OCI-LY7 (cell line): ENCODE results near the gene SAP30BP. TPM values are rescaled to one million over a fixed set of nuclear protein-coding genes. Genes with fewer than 3 reads are reported as not detected.

ENCODE experiments used
- BruUV-seq: library from RNA; stranded (reverse); fragments of 400-500 nt; replicated peaks from 2 replicates; lab custom pipeline; 2021; lab: Mats Ljungman, UMichigan
- CTCF ChIA-PET: fragments of 300-600 bp; sonication (Branson Sonifier 250); formaldehyde crosslinking; loops from one replicate; lab custom pipeline; 2022; ENCODE audit warnings: antibody characterized with exemption; ENCODE audit not compliant: unreplicated experiment; lab: Charles Lee
- POLR2A ChIA-PET: fragments of 300-600 bp; sonication (Branson Sonifier 250); formaldehyde crosslinking; loops from one replicate; lab custom pipeline; 2022; ENCODE audit warnings: antibody characterized with exemption; lab: Charles Lee
- DNase-seq: peaks from one replicate; pipeline ENCODE4 v3.0.0-alpha.2; 2015; ENCODE audit warnings: low spot score
- H2AFZ ChIP-seq: fragments of 200-600 bp; sonication (generic), shearing (Covaris generic); 2 replicates; pipeline ENCODE4 v1.6.1; 2014; ENCODE audit warnings: mild to moderate bottlenecking, antibody characterized with exemption, low read length, moderate library complexity
- H3K27ac ChIP-seq: fragments of 200-600 bp; sonication (generic); 2 replicates; pipeline ENCODE4 v1.5.1; 2014; ENCODE audit warnings: mixed run types, low read depth, mild to moderate bottlenecking, moderate library complexity, low read length, inconsistent platforms; ENCODE audit not compliant: poor library complexity, severe bottlenecking
- H3K36me3 ChIP-seq: fragments of 200-600 bp; sonication (generic); 2 replicates; pipeline ENCODE4 v1.6.1; 2014; ENCODE audit warnings: mild to moderate bottlenecking, antibody characterized with exemption, low read length, moderate library complexity, mixed read lengths; ENCODE audit not compliant: insufficient read depth
- H3K4me1 ChIP-seq: fragments of 200-600 bp; sonication (generic); 2 replicates; pipeline ENCODE4 v1.5.1; 2014; ENCODE audit warnings: mild to moderate bottlenecking, low read length; ENCODE audit not compliant: insufficient read depth, poor library complexity, severe bottlenecking
- H3K4me2 ChIP-seq: fragments of 200-600 bp; sonication (generic); 2 replicates; pipeline ENCODE4 v1.6.1; 2014; ENCODE audit warnings: mild to moderate bottlenecking, low read length
- H3K4me3 ChIP-seq: fragments of 200-600 bp; sonication (generic); 2 replicates; pipeline ENCODE4 v1.5.1; 2014; ENCODE audit warnings: mild to moderate bottlenecking, low read depth, low read length; ENCODE audit not compliant: poor library complexity, severe bottlenecking
- H3K79me2 ChIP-seq: fragments of 200-600 bp; sonication (generic); 2 replicates; pipeline ENCODE4 v1.6.1; 2016; ENCODE audit warnings: low read depth, mild to moderate bottlenecking, low read length, moderate library complexity, mixed read lengths; ENCODE audit not compliant: insufficient read depth
- H3K9me2 ChIP-seq: fragments of 200-600 bp; sonication (generic); 2 replicates; pipeline ENCODE4 v1.6.1; 2016; ENCODE audit warnings: mild to moderate bottlenecking, low read length, mixed read lengths; ENCODE audit not compliant: insufficient read depth
- H3K9me3 ChIP-seq: fragments of 200-600 bp; sonication (generic); 2 replicates; pipeline ENCODE4 v1.6.1; 2014; ENCODE audit warnings: mild to moderate bottlenecking, mixed run types, low read length, mixed read lengths
- H4K20me1 ChIP-seq: fragments of 200-600 bp; sonication (generic); 2 replicates; pipeline ENCODE4 v1.6.1; 2014; ENCODE audit warnings: mild to moderate bottlenecking, antibody characterized with exemption, low read length, moderate library complexity, mixed read lengths; ENCODE audit not compliant: insufficient read depth
- CTCF ChIP-seq: fragments of 200-600 bp; sonication (generic); conservative IDR thresholded peaks from 2 replicates; pipeline ENCODE4 v1.5.1; 2014; ENCODE audit warnings: mild to moderate bottlenecking, antibody characterized with exemption, low read length, moderate library complexity, mixed read lengths
- EZH2phosphoT487 ChIP-seq: fragments of 200-600 bp; sonication (generic); IDR thresholded peaks from 2 replicates; pipeline ENCODE4 v1.6.1; 2018; ENCODE audit warnings: low read depth, borderline replicate concordance, mild to moderate bottlenecking, mixed run types, antibody characterized with exemption, low read length, moderate library complexity, mixed read lengths
- intact Hi-C: fragments of 100-400 bp; cut with micrococcal nuclease; formaldehyde crosslinking; loops from one replicate; pipeline ENCODE4 v1.10.0; 2022; ENCODE audit not compliant: unreplicated experiment
- total RNA-seq, 2 experiments: library from RNA; depleted of rRNA in 1 of 2; stranded (reverse); fragments of >200 nt in 1 of 2; shearing (Covaris generic) in 1 of 2; gene quantifications; 2 replicates each; pipeline ENCODE4 v1.2.3, GENCODE V29; 2014 to 2022

Gene SAP30BP
- total RNA-seq, 2 experiments from 2014 or later = 127 to 187 TPM

DNA sequence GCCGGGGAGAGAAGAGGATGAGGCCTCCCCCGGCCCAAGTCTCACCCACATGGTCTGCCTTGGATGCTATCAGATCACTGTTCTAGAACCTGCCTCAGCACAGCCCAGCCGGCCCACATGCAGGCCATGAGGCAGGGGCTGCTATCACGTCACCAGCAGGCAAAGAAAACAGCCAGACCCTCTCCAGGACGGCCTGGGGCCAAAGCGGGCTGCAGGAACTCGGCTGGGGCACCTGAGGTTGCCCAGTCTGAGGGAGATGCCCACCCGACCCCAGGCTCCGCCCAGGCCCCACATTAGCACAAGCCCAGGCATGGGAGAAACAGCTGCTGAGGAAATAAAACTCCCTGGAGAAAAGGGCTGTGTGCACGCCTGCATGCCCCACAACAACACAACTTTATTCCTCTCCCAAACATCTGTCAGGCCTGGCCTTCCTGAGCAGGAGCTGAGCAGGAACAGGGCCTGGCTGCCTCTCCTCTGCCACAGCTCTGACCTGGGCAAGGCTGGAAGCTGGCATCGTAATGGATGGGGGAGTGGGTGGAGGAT, 40.6 kb upstream of the SAP30BP start:
- H3K4me3 ChIP-seq = no peak overlapping the region
- ChIA-PET POLR2A (no interaction called here), CTCF (interaction anchor here (0.6 kb wide), 1 partner anchor 133 kb away, joined by 3 read pairs; no protein-coding TSS in a partner anchor)
- no peak for DNase-seq
- no peak overlapping the region for H2AFZ ChIP-seq
- TF ChIP-seq EZH2phosphoT487 (no peak), CTCF (no peak)
- no peak overlapping the region for H3K4me2 ChIP-seq
- H3K79me2 ChIP-seq = no peaks in the 10 kb centered on the region
- H4K20me1 ChIP-seq = no peaks in the 10 kb centered on the region
- no peaks in the 10 kb centered on the region for H3K9me3 ChIP-seq
- H3K36me3 ChIP-seq = peaks cover 16% of the 10 kb centered on the region; the same call in 1 of the 2 replicates
- intact Hi-C loops = no loop called here
- no peaks in the 10 kb centered on the region for H3K9me2 ChIP-seq
- BruUV-seq = no TSS peak
- H3K4me1 ChIP-seq = peaks cover 12% of the 10 kb centered on the region
- H3K27ac ChIP-seq = no peak overlapping the region

DNA sequence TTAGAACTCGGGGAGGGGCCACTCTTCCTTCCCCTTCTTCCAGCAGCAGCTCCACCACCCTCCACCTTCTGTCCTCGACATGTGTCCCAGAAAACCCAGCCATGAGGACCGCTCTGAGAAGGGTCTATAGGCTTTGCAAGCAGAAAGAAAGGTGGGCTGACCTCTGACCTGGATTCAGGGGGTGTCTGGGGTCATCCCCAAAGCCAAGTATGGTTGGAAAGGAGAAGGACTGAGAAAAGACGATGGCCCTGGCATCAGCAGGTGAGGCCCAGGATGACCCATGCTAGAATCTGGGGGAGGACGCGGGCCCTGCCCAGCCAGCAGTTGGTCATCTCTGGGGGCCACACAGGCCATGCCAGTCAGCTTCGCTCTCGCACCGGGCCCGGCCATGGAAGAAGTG, 40.0 kb upstream of the SAP30BP start:
- no TSS peak for BruUV-seq
- ChIA-PET POLR2A (no interaction called here), CTCF (interaction anchor here (0.6 kb wide), 1 partner anchor 133 kb away, joined by 3 read pairs; no protein-coding TSS in a partner anchor)

More for the DNA sequence above, 40.0 kb upstream of the SAP30BP start:
- peaks cover 12% of the 10 kb centered on the region for H3K4me1 ChIP-seq
- no peaks in the 10 kb centered on the region for H3K9me3 ChIP-seq
- peaks cover 20% of the 10 kb centered on the region; the same call in 1 of the 2 replicates for H3K36me3 ChIP-seq
- no peaks in the 10 kb centered on the region for H4K20me1 ChIP-seq
- H3K27ac ChIP-seq = no peak overlapping the region
- no peaks in the 10 kb centered on the region for H3K9me2 ChIP-seq
- no peak overlapping the region for H3K4me2 ChIP-seq
- no peak overlapping the region for H3K4me3 ChIP-seq
- DNase-seq = no peak
- no peak overlapping the region for H2AFZ ChIP-seq
- no peaks in the 10 kb centered on the region for H3K79me2 ChIP-seq
- TF ChIP-seq EZH2phosphoT487 (no peak), CTCF (no peak)
- intact Hi-C loops = no loop called here
